Small intestine (tissue), 7 donors: ENCODE data around the gene KATNAL2. TPM values are rescaled to one million over a fixed set of nuclear protein-coding genes. Genes with fewer than 3 reads are reported as not detected.

ENCODE experiments used
- DNase-seq, 2 donors: peaks; one replicate each; pipeline versions ENCODE4 v3.0.0 to v3.0.0-alpha.2; 2013
- FAIRE-seq: peaks from 2 replicates; lab custom pipeline; 2012; peaks lifted over from hg19 to GRCh38; lab: Jason Lieb, UNC
- H3K27ac ChIP-seq, 3 donors: one replicate each; pipeline ENCODE4 v1.5.1; 2013; ENCODE audit warnings: low read length in 2 of 3, mild to moderate bottlenecking in 2 of 3, control low read depth in 1 of 3, inconsistent platforms in 1 of 3, low read depth in 1 of 3, moderate library complexity in 1 of 3
- H3K27me3 ChIP-seq, 3 donors: one replicate each; pipeline ENCODE4 v1.6.1; 2013; ENCODE audit warnings: low read length in 3 of 3, inconsistent platforms in 1 of 3; ENCODE audit not compliant: control insufficient read depth in 3 of 3, insufficient read depth in 3 of 3
- H3K36me3 ChIP-seq, 3 donors: one replicate each; pipeline ENCODE4 v1.6.1; 2013; ENCODE audit warnings: low read length in 3 of 3, inconsistent platforms in 1 of 3, low read depth in 1 of 3, mild to moderate bottlenecking in 1 of 3, moderate library complexity in 1 of 3; ENCODE audit not compliant: control insufficient read depth in 3 of 3, insufficient read depth in 2 of 3
- H3K4me1 ChIP-seq, 3 donors: one replicate each; pipeline ENCODE4 v1.6.1; 2013; ENCODE audit warnings: low read length in 2 of 3, inconsistent platforms in 1 of 3, low read depth in 1 of 3, mild to moderate bottlenecking in 1 of 3, moderate library complexity in 1 of 3; ENCODE audit not compliant: control insufficient read depth in 3 of 3, insufficient read depth in 2 of 3
- H3K4me3 ChIP-seq, 3 donors: one replicate each; pipeline ENCODE4 v1.5.1; 2013; ENCODE audit warnings: low read length in 3 of 3, control low read depth in 1 of 3, inconsistent platforms in 1 of 3, low read depth in 1 of 3, mild to moderate bottlenecking in 1 of 3, moderate library complexity in 1 of 3
- H3K9me3 ChIP-seq, 2 donors: one replicate each; pipeline ENCODE4 v1.6.1; 2013; ENCODE audit warnings: low read depth in 1 of 2, low read length in 1 of 2; ENCODE audit not compliant: control insufficient read depth in 2 of 2, insufficient read depth in 1 of 2
- WGBS, 3 donors: extraction: QIAGEN DNeasy Blood & Tissue Kit; methylation state at CpG; one replicate each; pipeline ENCODE4 v1.1.7; 2013; 5-methylcytosine and 5-hydroxymethylcytosine counted together
- polyA plus RNA-seq, 4 donors: library from polyadenylated mRNA; stranded (reverse) in 3 of 4; unstranded in 1 of 4; fragments of 200-250 nt in 3 of 4; fragments of 120-200 nt in 1 of 4; gene quantifications; one replicate each; pipeline versions ENCODE4 v1.2.1 to v1.2.3, GENCODE V29; 2013
- donor health status: healthy with polysubstance abuse.
- donor health status: control.
- donor health status: control.
- donor health status: Bipolar disorder and iron deficiency.
- donor health status: healthy.

The KATNAL2 gene
- polyA plus RNA-seq, 4 donors = 1.6 to 2.9 (median 1.9) TPM; not detected in 1

- 2 to 6% (median 6%) methylated on average over 13 of the region's 13 CpGs for WGBS, 3 donors
- Histone ChIP-seq H3K9me3 (no peaks in the 10 kb centered on the region), H3K36me3 (peaks cover 0 to 2% (median 0%) of the 10 kb centered on the region in 3 donors), H3K4me3 (peak overlapping the region; percentile 41 to 80 (median 62)), H3K27me3 (no peaks in the 10 kb centered on the region), H3K27ac (peak overlapping the region; percentile 81 to 95 (median 92)), H3K4me1 (peaks cover 6 to 12% (median 10%) of the 10 kb centered on the region in 3 donors)
- FAIRE-seq (no peak), DNase-seq (no peak)
Observed at GRCh38 chr18:47150824-47151366, 233.5 kb downstream of the KATNAL2 start.

GRCh38 chr18:47151439-47151838, 234.0 kb downstream of the KATNAL2 start:
- peak overlapping the region in 1 of 3 donors; percentile 81 for H3K27ac ChIP-seq
- no peak for FAIRE-seq
- peaks cover 6 to 12% (median 10%) of the 10 kb centered on the region in 3 donors for H3K4me1 ChIP-seq
- H3K9me3 ChIP-seq = no peaks in the 10 kb centered on the region
- no peak overlapping the region for H3K4me3 ChIP-seq
- no peaks in the 10 kb centered on the region for H3K27me3 ChIP-seq
- peaks cover 0 to 2% (median 0%) of the 10 kb centered on the region in 3 donors for H3K36me3 ChIP-seq
- no peak for DNase-seq

Other genes starting within 250 kb of the KATNAL2 start
- under 1 TPM in 3 of 4 donors, not detected in 1; 0.12 to 0.27 (median 0.24) TPM for gene ST8SIA5, start 160.5 kb upstream of the KATNAL2 start, polyA plus RNA-seq
- gene PIAS2, start 95 bp upstream of the KATNAL2 start, polyA plus RNA-seq = 10 to 100 TPM in 1 of 4 donors, 1 to 10 TPM in 3; 2.5 to 11.9 (median 4.4) TPM
- gene ELOA2, start 118.0 kb downstream of the KATNAL2 start, polyA plus RNA-seq = not detected
- 10 to 100 TPM; 16.5 to 39.0 (median 24.3) TPM for gene HDHD2, start 232.9 kb downstream of the KATNAL2 start, polyA plus RNA-seq